Hepatocyte (in vitro differentiated cells): Measurements from ENCODE around the gene RAET1L. TPM values are rescaled to one million over a fixed set of nuclear protein-coding genes. Genes with fewer than 3 reads are reported as not detected.
A peak's percentile ranks its signal among the peaks of the same experiment; 100 is the strongest.

Experiments
- DNase-seq: peaks from one replicate; pipeline ENCODE4 v3.0.0-alpha.2; 2016; ENCODE audit warnings: low spot score
- H2AFZ ChIP-seq: fragments of 200-600 bp; sonication (generic); 2 replicates; pipeline ENCODE4 v1.6.0; 2016; ENCODE audit warnings: antibody characterized with exemption, mild to moderate bottlenecking
- H3K27ac ChIP-seq: fragments of 200-600 bp; sonication (generic); 2 replicates; pipeline ENCODE4 v1.5.1; 2016; ENCODE audit warnings: mild to moderate bottlenecking
- H3K27me3 ChIP-seq: fragments of 200-600 bp; sonication (generic); 2 replicates; pipeline ENCODE4 v1.6.1; 2016
- H3K36me3 ChIP-seq: fragments of 200-600 bp; sonication (generic); replicated peaks from 2 replicates; pipeline ENCODE4 v1.5.1; 2016; ENCODE audit warnings: low read depth; ENCODE audit not compliant: insufficient read depth
- H3K4me1 ChIP-seq: fragments of 200-600 bp; sonication (generic); 2 replicates; pipeline ENCODE4 v1.5.1; 2016; ENCODE audit warnings: mild to moderate bottlenecking, moderate library complexity; ENCODE audit not compliant: insufficient read depth
- H3K4me2 ChIP-seq: fragments of 200-600 bp; sonication (generic); 2 replicates; pipeline ENCODE4 v1.6.0; 2016
- H3K4me3 ChIP-seq: fragments of 200-600 bp; sonication (generic); 2 replicates; pipeline ENCODE4 v1.5.1; 2016; ENCODE audit warnings: mild to moderate bottlenecking
- H3K79me2 ChIP-seq: fragments of 200-600 bp; sonication (generic); 2 replicates; pipeline ENCODE4 v1.6.0; 2017; ENCODE audit warnings: mild to moderate bottlenecking
- H3K9me2 ChIP-seq: fragments of 200-600 bp; sonication (generic); replicated peaks from 2 replicates; pipeline ENCODE4 v1.6.0; 2017; ENCODE audit warnings: mild to moderate bottlenecking; ENCODE audit not compliant: insufficient read depth
- H3K9me3 ChIP-seq: fragments of 200-600 bp; sonication (generic); 2 replicates; pipeline ENCODE4 v1.5.1; 2016; ENCODE audit warnings: low read depth, mild to moderate bottlenecking
- H4K20me1 ChIP-seq: fragments of 200-600 bp; sonication (generic); 2 replicates; pipeline ENCODE4 v1.6.0; 2016; ENCODE audit warnings: mild to moderate bottlenecking; ENCODE audit not compliant: insufficient read depth, poor library complexity, severe bottlenecking
- EZH2 ChIP-seq: fragments of 200-600 bp; sonication (generic); IDR thresholded peaks from 2 replicates; pipeline ENCODE4 v1.6.1; 2016; ENCODE audit warnings: antibody characterized with exemption, mild to moderate bottlenecking, borderline replicate concordance
- EZH2phosphoT487 ChIP-seq: fragments of 200-600 bp; sonication (generic); IDR thresholded peaks from one replicate; pipeline ENCODE4 v1.6.1; 2018; ENCODE audit warnings: antibody characterized with exemption, mild to moderate bottlenecking, low read depth, moderate library complexity; ENCODE audit not compliant: unreplicated experiment, severe bottlenecking
- WGBS: methylation state at CpG from one replicate; pipeline ENCODE4 v1.1.6; 2016; ENCODE audit warnings: low lambda C conversion rate; ENCODE audit errors: missing lambda C conversion rate; 5-methylcytosine and 5-hydroxymethylcytosine counted together
- polyA plus RNA-seq: library from polyadenylated mRNA; unstranded; fragments of >200 nt; fragmentation: Nextera tagmentation; extraction: Ambion mirVana; gene quantifications from 2 replicates; pipeline ENCODE4 v1.2.1, GENCODE V29; 2016
- total RNA-seq: library from RNA; depleted of rRNA; stranded (reverse); fragments of >200 nt; gene quantifications from 2 replicates; pipeline ENCODE4 v1.2.3, GENCODE V29; 2014
- TF ChIP-seq, protein P1 (sequence below): fragments of 200-600 bp; sonication (generic); IDR thresholded peaks from 2 replicates; pipeline ENCODE4 v1.5.1; 2016; ENCODE audit warnings: antibody characterized with exemption, mild to moderate bottlenecking; ENCODE audit not compliant: poor library complexity

Gene RAET1L
- total and polyA plus RNA-seq, 2 experiments from 2014 or later: not detected

DNA sequence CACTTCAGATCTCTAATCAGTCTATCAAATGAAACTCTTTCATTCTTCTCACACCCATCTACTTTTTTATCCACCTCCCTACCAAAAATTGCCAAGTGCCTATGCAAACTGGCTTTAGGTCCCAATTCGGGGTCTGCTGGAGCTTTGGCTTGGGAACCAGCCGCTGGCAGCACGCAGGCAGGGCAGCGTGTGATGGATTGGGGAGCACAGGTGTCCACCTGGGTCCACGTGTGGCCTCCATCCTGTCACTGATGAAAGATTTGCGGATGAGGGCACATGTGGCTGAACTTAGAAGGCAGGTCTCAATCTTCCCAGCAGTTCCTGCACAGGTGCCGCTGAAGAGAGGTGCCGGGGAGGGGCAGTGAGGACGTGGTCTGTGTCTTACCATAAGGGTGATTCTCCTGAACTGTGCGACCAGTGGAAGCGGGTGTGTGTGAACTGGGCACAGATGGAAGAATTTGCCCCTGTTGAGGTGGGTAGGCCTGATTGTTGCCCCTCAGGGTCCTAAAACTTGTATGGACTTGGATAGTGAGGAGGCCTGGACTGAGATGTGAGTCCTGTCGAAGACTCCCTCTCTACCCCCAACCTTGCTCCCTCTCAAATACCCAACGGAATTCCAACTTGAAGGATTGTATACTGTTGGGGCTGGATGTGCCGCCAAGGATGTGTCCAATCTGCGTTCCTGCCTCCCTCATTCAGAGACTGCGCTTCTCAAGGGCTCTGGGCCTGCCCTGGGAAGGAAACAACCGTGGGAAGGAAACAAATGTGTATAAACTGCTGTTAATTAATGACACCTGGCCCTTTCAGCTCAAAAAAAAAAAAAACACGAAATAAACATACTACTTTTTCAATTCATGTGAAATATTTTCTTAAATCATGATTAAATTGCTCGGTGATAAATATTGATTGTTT lies 18.4 kb upstream of the RAET1L start:
- Histone ChIP-seq H3K9me2 (no peaks in the 10 kb centered on the region), H3K36me3 (no peaks in the 10 kb centered on the region), H3K27me3 (peaks cover 43% of the 10 kb centered on the region), H3K4me1 (no peaks in the 10 kb centered on the region), H2AFZ (no peak overlapping the region), H3K4me3 (no peak overlapping the region), H4K20me1 (no peaks in the 10 kb centered on the region), H3K27ac (no peak overlapping the region), H3K79me2 (no peaks in the 10 kb centered on the region), H3K4me2 (no peak overlapping the region), H3K9me3 (no peaks in the 10 kb centered on the region)
- no peak for DNase-seq
- TF ChIP-seq EZH2phosphoT487: no peak
- TF ChIP-seq, protein P1, sequence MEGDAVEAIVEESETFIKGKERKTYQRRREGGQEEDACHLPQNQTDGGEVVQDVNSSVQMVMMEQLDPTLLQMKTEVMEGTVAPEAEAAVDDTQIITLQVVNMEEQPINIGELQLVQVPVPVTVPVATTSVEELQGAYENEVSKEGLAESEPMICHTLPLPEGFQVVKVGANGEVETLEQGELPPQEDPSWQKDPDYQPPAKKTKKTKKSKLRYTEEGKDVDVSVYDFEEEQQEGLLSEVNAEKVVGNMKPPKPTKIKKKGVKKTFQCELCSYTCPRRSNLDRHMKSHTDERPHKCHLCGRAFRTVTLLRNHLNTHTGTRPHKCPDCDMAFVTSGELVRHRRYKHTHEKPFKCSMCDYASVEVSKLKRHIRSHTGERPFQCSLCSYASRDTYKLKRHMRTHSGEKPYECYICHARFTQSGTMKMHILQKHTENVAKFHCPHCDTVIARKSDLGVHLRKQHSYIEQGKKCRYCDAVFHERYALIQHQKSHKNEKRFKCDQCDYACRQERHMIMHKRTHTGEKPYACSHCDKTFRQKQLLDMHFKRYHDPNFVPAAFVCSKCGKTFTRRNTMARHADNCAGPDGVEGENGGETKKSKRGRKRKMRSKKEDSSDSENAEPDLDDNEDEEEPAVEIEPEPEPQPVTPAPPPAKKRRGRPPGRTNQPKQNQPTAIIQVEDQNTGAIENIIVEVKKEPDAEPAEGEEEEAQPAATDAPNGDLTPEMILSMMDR: no peak
- no peak for TF ChIP-seq EZH2
- 85% methylated on average over 18 of the region's 19 CpGs for WGBS

- H3K27ac ChIP-seq: no peak overlapping the region
- no peaks in the 10 kb centered on the region for H3K9me2 ChIP-seq
- no peaks in the 10 kb centered on the region for H3K79me2 ChIP-seq
- H3K4me1 ChIP-seq: no peaks in the 10 kb centered on the region
- no peaks in the 10 kb centered on the region for H3K36me3 ChIP-seq
- H3K27me3 ChIP-seq: peaks cover 50% of the 10 kb centered on the region
- DNase-seq: no peak
- no peak overlapping the region for H2AFZ ChIP-seq
- 92% methylated on average over 13 of the region's 13 CpGs for WGBS
- no peak overlapping the region for H3K4me3 ChIP-seq
- no peaks in the 10 kb centered on the region for H3K9me3 ChIP-seq
- H4K20me1 ChIP-seq: no peaks in the 10 kb centered on the region
- TF ChIP-seq, protein P1: no peak
- TF ChIP-seq EZH2phosphoT487: no peak
- no peak for TF ChIP-seq EZH2
- H3K4me2 ChIP-seq: no peak overlapping the region
Measured at GRCh38 chr6:150043096-150043495, 17.8 kb upstream of the RAET1L start.

GRCh38 chr6:150038202-150039062 lies 13.1 kb upstream of the RAET1L start:
- Histone ChIP-seq H3K4me2 (peak overlapping the region; percentile 70), H3K9me2 (no peaks in the 10 kb centered on the region), H3K4me1 (no peaks in the 10 kb centered on the region), H3K36me3 (no peaks in the 10 kb centered on the region), H3K79me2 (no peaks in the 10 kb centered on the region), H3K27me3 (peaks cover 88% of the 10 kb centered on the region), H3K27ac (no peak overlapping the region), H3K4me3 (no peak overlapping the region), H2AFZ (peak overlapping the region; percentile 26), H3K9me3 (no peaks in the 10 kb centered on the region), H4K20me1 (no peaks in the 10 kb centered on the region)
- DNase-seq: no peak
- WGBS: 12% methylated on average over 16 of the region's 21 CpGs
- TF ChIP-seq EZH2 (no peak), EZH2phosphoT487 (peak; percentile 84)
